Renal cortical epithelial cell (primary cell): ENCODE data around the gene CELF1. TPM values are rescaled to one million over a fixed set of nuclear protein-coding genes. Genes with fewer than 3 reads are reported as not detected.
A peak's percentile ranks its signal among the peaks of the same experiment; 100 is the strongest.

Experiments
- DNase-seq: peaks from one replicate; pipeline ENCODE4 v3.0.0-alpha.2; 2011; ENCODE audit warnings: low read depth
- total RNA-seq: library from RNA; depleted of rRNA; stranded (reverse); fragments of >200 nt; gene quantifications from 2 replicates; pipeline ENCODE4 v1.2.3, GENCODE V29; 2014

CELF1 gene
- total RNA-seq, 1 donor from 2014 or later, result 137 TPM

- DNase-seq, result no peak
These were observed 67.8 kb downstream of the CELF1 start for GRCh38 chr11:47485107-47485506.

- DNase-seq, result no peak
These were observed 69.5 kb downstream of the CELF1 start for GRCh38 chr11:47483457-47483856.

DNA sequence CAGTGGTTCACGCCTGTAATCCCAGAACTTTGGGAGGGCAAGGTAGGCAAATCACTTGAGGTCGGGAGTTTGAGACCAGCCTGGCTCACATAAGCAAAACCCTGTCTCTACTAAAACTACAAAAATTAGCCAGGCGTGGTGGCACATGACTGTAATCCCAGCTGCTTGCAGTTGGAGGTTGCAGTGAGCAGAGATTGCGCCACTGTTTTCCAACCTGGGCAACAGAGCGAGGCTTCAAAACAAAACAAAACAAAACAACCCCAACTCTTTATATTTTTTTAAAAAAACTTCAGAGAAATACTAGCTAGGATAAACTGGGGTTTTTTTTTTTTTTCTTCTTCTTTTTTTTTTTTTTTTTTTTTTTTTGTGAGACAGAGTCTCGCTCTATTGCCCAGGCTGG, 72.2 kb downstream of the CELF1 start:
- peak; percentile 67 for DNase-seq

GRCh38 chr11:47478651-47479329, 74.1 kb downstream of the CELF1 start:
- no peak for DNase-seq

- no peak for DNase-seq
These were observed 75.2 kb downstream of the CELF1 start for GRCh38 chr11:47477753-47478152.

DNA sequence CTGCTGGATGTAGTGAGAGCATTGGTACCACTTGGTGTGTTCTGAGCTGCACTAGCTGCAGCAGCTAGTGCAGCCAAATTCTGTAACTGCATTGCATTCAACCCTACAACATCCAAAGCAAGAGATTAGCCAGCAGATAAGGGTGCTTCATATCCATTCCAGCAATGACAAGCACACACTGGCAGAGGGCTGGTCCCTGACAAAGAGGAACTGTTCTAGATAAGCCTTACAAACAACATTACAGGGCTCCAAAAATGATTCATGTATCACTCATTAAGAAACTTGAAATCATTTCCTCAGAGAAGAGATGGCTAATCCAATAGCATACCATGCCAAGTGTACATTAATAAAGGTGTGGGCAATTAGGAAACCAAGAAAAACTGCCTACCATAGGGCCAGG, 75.6 kb downstream of the CELF1 start:
- DNase-seq, result no peak

- no peak for DNase-seq
These were observed 82.3 kb downstream of the CELF1 start for GRCh38 chr11:47470671-47471070.

- peak; percentile 11 for DNase-seq
These were observed 83.4 kb downstream of the CELF1 start for GRCh38 chr11:47469361-47470179.

DNA sequence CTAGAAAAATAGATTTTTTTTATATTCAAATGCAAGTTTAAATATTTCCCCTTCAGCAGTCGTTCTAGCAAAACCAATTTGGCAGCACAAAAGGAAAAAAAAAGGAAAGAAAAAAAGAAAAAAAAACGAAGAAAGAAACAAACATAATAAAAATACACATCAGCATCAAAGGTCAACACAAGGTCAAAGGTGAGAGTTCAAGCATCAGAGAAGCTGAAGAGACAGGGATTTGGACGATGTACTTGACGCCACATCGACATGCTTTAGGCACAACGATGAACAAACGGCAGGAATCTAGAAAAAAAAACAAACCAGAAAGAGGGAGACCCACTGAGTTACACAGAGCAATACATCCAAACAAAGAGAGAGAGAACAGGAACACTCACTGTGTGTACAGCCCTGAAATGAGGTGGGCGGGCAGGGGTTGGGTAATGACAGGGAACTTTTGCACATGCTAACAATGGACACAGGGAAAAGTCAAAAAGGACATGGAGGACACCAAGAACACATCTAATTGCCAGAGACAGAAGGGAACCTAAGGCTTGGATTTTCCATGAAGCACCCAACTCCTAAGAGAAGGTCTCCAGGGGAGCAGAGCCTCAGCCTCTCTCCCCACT, 84.2 kb downstream of the CELF1 start:
- no peak for DNase-seq

GRCh38 chr11:47467357-47467756, 85.6 kb downstream of the CELF1 start:
- DNase-seq, result no peak

DNA sequence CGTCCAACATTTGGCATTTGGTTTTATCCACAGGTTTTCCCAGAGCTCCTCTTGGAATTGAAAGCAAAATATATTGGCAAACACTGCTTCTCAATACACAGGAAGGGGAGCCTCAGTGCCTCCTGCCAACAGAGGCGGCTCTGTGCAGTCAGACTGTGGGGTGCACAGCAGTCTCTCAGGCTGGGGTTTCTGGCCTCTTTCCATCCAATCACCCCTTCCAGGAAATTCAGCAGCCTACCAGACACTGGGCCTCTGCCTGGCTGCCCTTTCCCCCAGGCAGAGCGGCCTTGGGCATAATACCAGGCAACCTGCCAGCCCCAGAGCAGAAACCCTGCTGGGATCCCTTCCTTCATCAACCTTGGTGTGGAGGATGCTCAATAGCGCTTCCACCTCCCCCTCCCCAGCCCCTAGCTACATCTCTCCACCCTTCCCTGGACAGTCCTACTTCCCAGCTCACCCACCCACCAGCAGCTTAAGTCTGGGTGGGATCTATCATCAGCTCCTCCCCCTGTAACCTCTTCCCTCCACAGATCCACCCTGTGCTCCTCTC, 86.2 kb downstream of the CELF1 start:
- DNase-seq, result no peak

- DNase-seq, result no peak
These were observed 86.7 kb downstream of the CELF1 start for GRCh38 chr11:47466201-47466600.

DNA sequence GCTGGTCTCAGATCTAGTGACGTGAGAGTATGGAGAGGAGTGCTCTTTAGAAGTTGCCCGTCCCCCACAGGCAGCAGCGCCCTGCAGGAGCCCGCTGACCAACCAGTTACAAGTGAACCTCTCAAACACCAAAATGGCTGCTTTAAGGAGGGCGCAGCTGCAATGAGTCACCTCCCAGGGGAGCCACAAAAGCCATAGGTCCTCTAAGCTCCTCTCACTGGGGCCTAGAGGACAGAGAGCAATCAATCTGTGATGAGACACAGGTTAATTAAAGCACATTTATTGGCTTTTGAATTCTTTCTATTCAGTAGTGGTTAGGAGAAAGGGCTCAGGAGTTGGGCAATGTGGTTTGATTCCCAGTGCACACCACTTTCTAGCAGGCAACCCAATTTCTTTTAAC, 88.4 kb downstream of the CELF1 start:
- DNase-seq, result no peak

DNA sequence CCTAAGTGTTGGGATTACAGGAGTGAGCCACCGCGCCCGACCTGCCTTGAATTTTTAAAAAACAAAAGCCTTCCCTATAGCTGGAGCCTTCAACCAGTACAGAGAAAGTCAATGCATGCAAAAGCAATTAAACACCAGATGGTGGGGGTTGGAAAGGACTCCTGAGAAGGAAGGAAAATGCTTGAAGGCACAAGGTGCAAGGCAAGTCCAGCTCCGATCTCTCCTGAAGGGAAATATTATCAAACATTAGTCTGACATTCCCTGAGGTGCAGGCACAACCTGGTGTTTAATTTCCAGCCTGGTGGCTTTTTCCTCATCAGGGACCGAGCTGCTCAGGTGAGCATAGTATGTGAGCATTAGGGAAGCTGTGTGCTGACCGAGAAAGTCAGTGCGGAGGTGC, 91.1 kb downstream of the CELF1 start:
- DNase-seq, result no peak

GRCh38 chr11:47460571-47461235, 92.2 kb downstream of the CELF1 start:
- DNase-seq, result no peak

GRCh38 chr11:47454258-47454671, 98.7 kb downstream of the CELF1 start:
- peak; percentile 86 for DNase-seq

DNA sequence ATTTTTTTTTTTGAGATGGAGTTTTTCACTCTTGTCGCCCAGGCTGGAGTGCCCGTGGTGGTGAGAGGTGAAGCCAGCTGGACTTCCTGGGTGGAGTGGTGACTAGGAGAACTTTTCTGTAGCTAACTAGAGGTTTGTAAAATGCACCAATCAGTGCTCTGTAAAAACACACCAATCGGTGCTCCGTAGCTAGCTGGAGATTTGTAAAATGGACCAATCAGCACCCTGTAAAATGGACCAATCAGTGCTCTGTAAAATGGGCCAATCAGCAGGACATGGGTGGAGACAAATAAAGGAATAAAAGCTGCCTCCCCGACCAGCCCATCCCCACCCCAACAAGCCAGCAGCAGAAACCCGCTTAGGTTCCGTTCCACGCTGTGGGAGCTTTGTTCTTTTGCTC, 99.6 kb downstream of the CELF1 start:
- no peak for DNase-seq

GRCh38 chr11:47451990-47452389, 100.9 kb downstream of the CELF1 start:
- DNase-seq, result no peak

- no peak for DNase-seq
These were observed 101.5 kb downstream of the CELF1 start for GRCh38 chr11:47451436-47451835.

- DNase-seq, result no peak
These were observed 103.4 kb downstream of the CELF1 start for GRCh38 chr11:47449541-47449940.

DNA sequence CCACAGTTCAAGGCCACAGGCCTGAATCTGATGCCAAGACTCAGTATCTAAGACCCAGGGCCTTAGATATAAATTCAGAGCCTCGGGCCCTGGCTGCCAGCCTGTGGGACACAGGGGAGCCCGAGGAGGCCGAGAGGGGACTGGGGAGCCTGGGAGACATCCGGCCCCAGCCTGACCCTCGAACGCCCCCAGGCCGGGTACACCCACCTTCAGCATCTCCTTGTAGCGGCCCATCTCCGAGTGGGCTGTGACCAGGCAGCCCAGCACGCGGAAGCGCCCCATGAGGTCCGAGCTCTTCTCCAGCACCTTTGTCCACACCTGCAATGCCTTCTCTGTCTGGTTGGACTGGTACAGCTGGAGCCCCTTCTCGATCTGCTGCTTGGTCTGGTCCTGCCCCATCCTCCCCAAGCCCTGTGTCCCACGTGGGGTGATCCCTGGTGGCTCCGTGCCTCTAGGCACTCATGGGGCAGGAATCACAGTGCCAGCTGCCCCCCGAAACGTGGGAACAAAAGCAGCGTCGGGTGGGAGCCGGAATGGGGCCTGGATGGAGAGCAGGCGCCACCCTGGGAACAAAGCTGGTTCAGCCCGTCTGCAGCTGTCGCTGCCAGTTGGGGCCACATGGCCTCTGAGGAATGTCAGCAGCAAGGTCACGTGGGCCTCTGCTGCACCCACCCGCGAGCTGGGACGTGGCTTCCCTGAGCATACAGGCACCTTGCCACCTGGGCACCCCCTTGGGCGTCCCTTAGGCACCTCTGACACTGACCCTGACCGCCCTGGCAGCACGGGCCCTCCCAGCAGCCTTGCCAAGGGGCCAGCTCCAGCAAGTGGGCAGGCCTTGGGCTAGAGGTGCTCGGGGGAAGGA, 104.1 kb downstream of the CELF1 start, which contains the start of gene RAPSN:
Gene RAPSN, minus strand, starts transcription at position 571 of the 862 bp plus-strand sequence. Its CDS starts 172 bp downstream, at position 399.
- no peak for DNase-seq
